ENCODE results near the gene CCNF.

DNA sequence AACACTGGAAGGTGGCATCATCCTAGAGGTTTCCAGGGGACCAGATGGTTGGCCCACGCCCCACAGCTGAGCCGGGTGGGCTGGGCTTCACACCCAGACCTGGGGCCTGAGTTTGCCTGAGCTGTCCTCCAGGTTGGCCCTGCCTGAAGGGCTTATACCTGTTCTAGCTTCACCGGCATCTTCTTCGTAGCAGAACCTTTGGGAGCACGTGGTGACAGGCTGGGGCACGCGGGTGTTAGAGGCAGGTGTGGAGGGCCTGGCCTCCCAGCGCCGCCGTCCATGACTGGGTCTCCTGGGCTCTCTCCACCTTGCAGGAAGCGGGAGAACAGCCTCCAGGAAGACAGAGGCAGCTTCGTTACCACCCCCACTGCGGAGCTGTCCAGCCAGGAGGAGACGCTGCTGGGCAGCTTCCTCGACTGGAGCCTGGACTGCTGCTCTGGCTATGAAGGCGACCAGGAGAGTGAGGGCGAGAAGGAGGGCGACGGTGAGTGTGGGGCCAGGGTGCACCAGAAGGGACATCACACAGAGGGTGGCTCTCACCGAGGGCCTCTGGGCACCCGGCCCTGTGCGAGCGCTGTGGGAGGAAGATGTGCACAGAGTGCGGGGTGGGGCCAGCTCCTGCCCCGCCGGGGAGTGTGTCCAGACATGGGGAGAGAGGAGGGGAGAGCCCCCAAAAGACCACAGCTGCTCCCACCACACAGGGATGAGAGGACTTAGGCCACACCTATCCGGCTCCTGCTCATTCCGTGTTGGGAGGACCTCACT, 26.0 kb downstream of the CCNF start:
- TF ChIP-seq CHD1 (IDR thresholded peaks at IDR 0.05; ENCODE audit: low read depth, low read length) = no peak
- TF ChIP-seq SIRT6 (IDR thresholded peaks at IDR 0.05; ENCODE audit: low read length) = no peak
- TF ChIP-seq, protein P1, sequence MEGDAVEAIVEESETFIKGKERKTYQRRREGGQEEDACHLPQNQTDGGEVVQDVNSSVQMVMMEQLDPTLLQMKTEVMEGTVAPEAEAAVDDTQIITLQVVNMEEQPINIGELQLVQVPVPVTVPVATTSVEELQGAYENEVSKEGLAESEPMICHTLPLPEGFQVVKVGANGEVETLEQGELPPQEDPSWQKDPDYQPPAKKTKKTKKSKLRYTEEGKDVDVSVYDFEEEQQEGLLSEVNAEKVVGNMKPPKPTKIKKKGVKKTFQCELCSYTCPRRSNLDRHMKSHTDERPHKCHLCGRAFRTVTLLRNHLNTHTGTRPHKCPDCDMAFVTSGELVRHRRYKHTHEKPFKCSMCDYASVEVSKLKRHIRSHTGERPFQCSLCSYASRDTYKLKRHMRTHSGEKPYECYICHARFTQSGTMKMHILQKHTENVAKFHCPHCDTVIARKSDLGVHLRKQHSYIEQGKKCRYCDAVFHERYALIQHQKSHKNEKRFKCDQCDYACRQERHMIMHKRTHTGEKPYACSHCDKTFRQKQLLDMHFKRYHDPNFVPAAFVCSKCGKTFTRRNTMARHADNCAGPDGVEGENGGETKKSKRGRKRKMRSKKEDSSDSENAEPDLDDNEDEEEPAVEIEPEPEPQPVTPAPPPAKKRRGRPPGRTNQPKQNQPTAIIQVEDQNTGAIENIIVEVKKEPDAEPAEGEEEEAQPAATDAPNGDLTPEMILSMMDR (IDR thresholded peaks at IDR 0.05; ENCODE audit: control extremely low read depth in 1 of 3, insufficient read depth in 1 of 3, low read depth in 1 of 3, low read length in 3 of 3) = no peak
- no peak for TF ChIP-seq POLR2AphosphoS5 (IDR thresholded peaks at IDR 0.05; ENCODE audit: low read depth, low read length)
- no peak for TF ChIP-seq NRF1 (IDR thresholded peaks at IDR 0.05; ENCODE audit: low read depth, low read length)
- no peak for TF ChIP-seq KDM5A (IDR thresholded peaks at IDR 0.05; ENCODE audit: low read length)
- no peak for TF ChIP-seq CEBPB (IDR thresholded peaks at IDR 0.05; ENCODE audit: low read depth, low read length)
- no peak for TF ChIP-seq EP300 (IDR thresholded peaks at IDR 0.05; ENCODE audit: borderline replicate concordance in 1 of 2, low read depth in 2 of 2, low read length in 2 of 2)
- TF ChIP-seq NANOG (IDR thresholded peaks at IDR 0.05; ENCODE audit: insufficient read depth, low read depth, low read length, poor library complexity, severe bottlenecking) = no peak
- no peak for TF ChIP-seq MAX (IDR thresholded peaks at IDR 0.05)
- TF ChIP-seq POLR2A (IDR thresholded peaks at IDR 0.05; ENCODE audit: control extremely low read depth in 1 of 2, low read depth in 2 of 2, low read length in 2 of 2) = no peak
